Fibroblast of lung (primary cell): ENCODE results near the gene CFD. TPM values are rescaled to one million over a fixed set of nuclear protein-coding genes. Genes with fewer than 3 reads are reported as not detected.

ENCODE experiments used
- DNase-seq, 2 donors: peaks; one replicate each; pipeline versions ENCODE4 v3.0.0 to v3.0.0-alpha.2; 2010; ENCODE audit warnings: low read depth in 2 of 2
- H2AFZ ChIP-seq: 2 replicates; pipeline ENCODE4 v1.5.1; 2012; ENCODE audit warnings: low read length, control low read depth, inconsistent platforms
- H3K27ac ChIP-seq: 2 replicates; pipeline ENCODE4 v1.5.1; 2011; ENCODE audit warnings: low read length, control low read depth; ENCODE audit not compliant: insufficient read depth
- H3K27me3 ChIP-seq: 2 replicates; pipeline ENCODE4 v1.5.1; 2011; ENCODE audit warnings: mild to moderate bottlenecking, low read length; ENCODE audit not compliant: control insufficient read depth, insufficient read depth
- H3K36me3 ChIP-seq: 2 replicates; pipeline ENCODE4 v1.5.1; 2011; ENCODE audit warnings: low read length; ENCODE audit not compliant: control insufficient read depth, insufficient read depth
- H3K4me1 ChIP-seq: 2 replicates; pipeline ENCODE4 v1.5.1; 2011; ENCODE audit warnings: low read length; ENCODE audit not compliant: control insufficient read depth, insufficient read depth; ENCODE audit errors: extremely low read depth
- H3K4me2 ChIP-seq: 2 replicates; pipeline ENCODE4 v1.5.1; 2011; ENCODE audit warnings: low read length, control low read depth; ENCODE audit not compliant: insufficient read depth; ENCODE audit errors: extremely low read depth
- H3K4me3 ChIP-seq, 4 experiments: fragments of 200-600 bp in 1 of 4; sonication (generic) in 1 of 4; replicated peaks in 1 of 4; 2 replicates each; pipeline ENCODE4 v1.5.1; 2011 to 2016; ENCODE audit warnings: low read length in 4 of 4, low read depth in 3 of 4, mild to moderate bottlenecking in 3 of 4, control low read depth in 2 of 4, inconsistent platforms in 1 of 4, mixed read lengths in 1 of 4; ENCODE audit not compliant: insufficient read depth in 1 of 4; ENCODE audit errors: control extremely low read depth in 1 of 4
- H3K79me2 ChIP-seq: 2 replicates; pipeline ENCODE4 v1.5.1; 2012; ENCODE audit warnings: mild to moderate bottlenecking, low read length, inconsistent platforms; ENCODE audit not compliant: control insufficient read depth, insufficient read depth
- H3K9ac ChIP-seq: 2 replicates; pipeline ENCODE4 v1.5.1; 2011; ENCODE audit warnings: mild to moderate bottlenecking, low read length, control low read depth; ENCODE audit not compliant: insufficient read depth
- H3K9me3 ChIP-seq: 2 replicates; pipeline ENCODE4 v1.5.1; 2012; ENCODE audit warnings: low read depth, low read length; ENCODE audit not compliant: control insufficient read depth, insufficient read depth
- H4K20me1 ChIP-seq: 2 replicates; pipeline ENCODE4 v1.5.1; 2011; ENCODE audit warnings: low read length; ENCODE audit not compliant: control insufficient read depth, insufficient read depth; ENCODE audit errors: extremely low read depth
- CTCF ChIP-seq, 2 donors: IDR thresholded peaks in 1 of 2; conservative IDR thresholded peaks in 1 of 2; 1 replicate in 1 of 2; 2 replicates in 1 of 2; pipeline ENCODE4 v1.5.1; 2011 to 2012; ENCODE audit warnings: low read length in 2 of 2, control low read depth in 1 of 2, inconsistent platforms in 1 of 2, low read depth in 1 of 2, mild to moderate bottlenecking in 1 of 2
- EZH2 ChIP-seq: IDR thresholded peaks from 2 replicates; pipeline ENCODE4 v1.5.1; 2012; ENCODE audit warnings: low read length, control low read depth, mild to moderate bottlenecking; ENCODE audit errors: missing control alignments
- polyA plus RNA-seq, 2 donors: library from polyadenylated mRNA; depleted of rRNA in 1 of 2; stranded (reverse) in 1 of 2; unstranded in 1 of 2; fragments of >200 nt; gene quantifications; 2 replicates each; pipeline ENCODE4 v1.2.1, GENCODE V29; 2011 to 2012; ENCODE audit warnings: missing spikeins in 1 of 2
- total RNA-seq: library from RNA; depleted of rRNA; stranded (reverse); fragments of >200 nt; gene quantifications from 2 replicates; pipeline ENCODE4 v1.2.1, GENCODE V29; 2014

Gene CFD
- total and polyA plus RNA-seq, 2 donors (not counting 1 experiment from before 2014, with no cell fraction given): 1.00 to 18.8 TPM

- TF ChIP-seq EZH2 (no peak), CTCF (conservative IDR thresholded peaks at IDR 0.05 in 1 of 2, IDR thresholded peaks at IDR 0.05 in 1 of 2; ENCODE audit: low read depth in 1 of 2, low read length in 2 of 2) (no peak)
- H3K79me2 ChIP-seq: no peaks in the 10 kb centered on the region
- no peak overlapping the region for H3K27ac ChIP-seq
- H3K9me3 ChIP-seq: no peaks in the 10 kb centered on the region
- no peak overlapping the region for H3K9ac ChIP-seq
- H3K27me3 ChIP-seq: peaks cover 19% of the 10 kb centered on the region
- H3K36me3 ChIP-seq: no peaks in the 10 kb centered on the region
- DNase-seq: no peak
- H3K4me1 ChIP-seq: no peaks in the 10 kb centered on the region
- H4K20me1 ChIP-seq: no peaks in the 10 kb centered on the region
- H3K4me3 ChIP-seq: peak overlapping the region in 1 of 4 experiments; percentile 7
- no peak overlapping the region for H3K4me2 ChIP-seq
- H2AFZ ChIP-seq: no peak overlapping the region
Measured at GRCh38 chr19:843180-843835, 16.2 kb upstream of the CFD start.

GRCh38 chr19:843836-844545 is 15.5 kb upstream of the CFD start:
- no peak for DNase-seq
- no peak overlapping the region for H3K9ac ChIP-seq
- no peak overlapping the region for H3K27ac ChIP-seq
- peaks cover 19% of the 10 kb centered on the region for H3K27me3 ChIP-seq
- no peaks in the 10 kb centered on the region for H4K20me1 ChIP-seq
- H3K79me2 ChIP-seq: no peaks in the 10 kb centered on the region
- no peaks in the 10 kb centered on the region for H3K36me3 ChIP-seq
- TF ChIP-seq CTCF (conservative IDR thresholded peaks at IDR 0.05 in 1 of 2, IDR thresholded peaks at IDR 0.05 in 1 of 2; ENCODE audit: low read depth in 1 of 2, low read length in 2 of 2): no peak
- TF ChIP-seq EZH2: peak; percentile 73
- no peak overlapping the region for H2AFZ ChIP-seq
- no peaks in the 10 kb centered on the region for H3K4me1 ChIP-seq
- H3K4me3 ChIP-seq: peak overlapping the region in 1 of 4 experiments; percentile 7
- H3K4me2 ChIP-seq: peak overlapping the region; percentile 44
- H3K9me3 ChIP-seq: no peaks in the 10 kb centered on the region

GRCh38 chr19:844546-844971 is 14.9 kb upstream of the CFD start:
- no peak overlapping the region for H3K4me3 ChIP-seq
- no peak overlapping the region for H3K27ac ChIP-seq
- no peaks in the 10 kb centered on the region for H4K20me1 ChIP-seq
- no peak overlapping the region for H3K4me2 ChIP-seq
- no peaks in the 10 kb centered on the region for H3K9me3 ChIP-seq
- H3K4me1 ChIP-seq: no peaks in the 10 kb centered on the region
- no peaks in the 10 kb centered on the region for H3K36me3 ChIP-seq
- DNase-seq: no peak
- no peak overlapping the region for H2AFZ ChIP-seq
- H3K27me3 ChIP-seq: peaks cover 19% of the 10 kb centered on the region
- peak; percentile 87 for TF ChIP-seq EZH2
- no peak for TF ChIP-seq CTCF (conservative IDR thresholded peaks at IDR 0.05 in 1 of 2, IDR thresholded peaks at IDR 0.05 in 1 of 2; ENCODE audit: low read depth in 1 of 2, low read length in 2 of 2)
- no peak overlapping the region for H3K9ac ChIP-seq
- H3K79me2 ChIP-seq: no peaks in the 10 kb centered on the region
